Measurements from ENCODE around the gene MAU2.
"Not testable (repeated sequence)": the region's sequence is repeated elsewhere in the genome, so short reads cannot be mapped to it uniquely, and the experiment has no call there.

MAU2 gene

DNA sequence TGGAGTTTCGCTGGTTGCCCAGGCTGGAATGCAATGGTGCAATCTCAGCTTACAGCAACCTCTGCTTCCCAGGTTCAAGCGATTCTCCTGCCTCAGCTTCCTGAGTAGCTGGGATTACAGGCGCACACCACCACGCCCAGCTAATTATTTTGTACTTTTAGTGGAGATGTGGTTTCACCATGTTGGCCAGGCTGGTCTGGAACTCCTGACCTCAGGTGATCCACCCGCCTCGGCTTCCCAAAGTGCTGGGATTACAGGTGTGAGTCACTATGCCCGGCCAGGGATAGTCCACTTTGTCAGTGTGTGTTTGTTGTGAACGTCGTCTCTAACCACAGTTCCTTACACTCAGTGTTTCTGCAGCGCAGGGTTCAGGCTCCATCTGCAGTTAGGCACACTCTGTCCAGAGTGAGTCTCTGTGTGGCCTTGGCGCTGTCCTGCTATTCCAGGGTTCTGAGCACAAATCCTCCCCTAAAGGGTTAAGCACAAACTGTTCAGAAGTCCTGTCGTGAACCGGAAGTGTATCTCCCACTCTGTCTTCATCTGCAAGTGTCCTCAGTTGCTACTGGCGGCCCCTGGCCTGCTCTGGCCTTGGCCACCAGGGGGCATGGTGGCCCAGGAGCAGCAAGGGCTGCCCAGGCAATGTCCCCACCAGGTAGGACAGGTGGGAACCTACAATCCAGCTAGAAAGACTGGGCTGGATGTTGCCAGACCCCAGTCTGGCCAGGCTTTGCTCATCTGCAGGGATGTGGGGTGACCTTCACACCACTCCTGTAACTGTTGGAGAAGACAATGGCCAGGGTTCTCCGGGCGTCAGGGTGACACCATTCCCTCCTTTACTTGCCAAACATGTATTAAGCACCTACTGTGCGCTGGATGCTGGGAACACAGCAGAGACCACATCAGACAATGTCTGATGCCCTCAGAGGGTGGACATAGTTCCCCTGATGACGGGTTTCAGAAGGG is 46.1 kb downstream of the MAU2 start:
- Histone ChIP-seq H3K27ac (ENCODE audit: low read depth, low read length) (no peak overlapping the region), H3K4me3 (ENCODE audit: low read length) (no peak overlapping the region)

DNA sequence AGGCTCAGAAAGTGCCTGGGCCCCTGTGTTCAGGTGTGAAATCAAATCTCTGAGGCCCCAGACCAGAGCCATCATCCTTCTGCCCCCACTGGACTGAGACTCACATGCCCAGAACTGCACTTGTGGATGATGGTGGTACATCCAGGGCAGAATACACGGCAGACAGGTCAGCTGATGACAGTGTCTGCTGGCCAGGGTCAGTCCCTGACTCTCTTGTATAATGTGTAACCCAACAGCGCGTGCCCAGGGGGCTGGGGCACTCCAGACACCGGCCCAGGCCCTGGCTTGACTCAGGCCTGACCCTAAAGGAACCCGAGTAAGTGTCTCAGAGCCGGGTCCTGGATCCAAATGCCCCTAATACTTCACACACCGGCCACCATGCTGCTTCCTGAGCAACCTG is 47.5 kb downstream of the MAU2 start:
- no peak overlapping the region for H3K4me3 ChIP-seq (ENCODE audit: low read length)
- H3K27me3 ChIP-seq (ENCODE audit: insufficient read depth, low read length) = no peaks in the 10 kb centered on the region
- 95% methylated on average over 7 of the region's 7 CpGs for WGBS
- no peak overlapping the region for H3K27ac ChIP-seq (ENCODE audit: low read depth, low read length)
- H3K9ac ChIP-seq (ENCODE audit: low read depth, low read length) = no peak overlapping the region
- H3K36me3 ChIP-seq (ENCODE audit: insufficient read depth, low read length) = no peaks in the 10 kb centered on the region
- no peaks in the 10 kb centered on the region for H3K9me3 ChIP-seq (ENCODE audit: insufficient read depth, low read depth, low read length)
- peaks cover 7% of the 10 kb centered on the region; the same call in 1 of the 2 replicates for H3K4me1 ChIP-seq (ENCODE audit: insufficient read depth, low read length)

More for the DNA sequence above, 46.1 kb downstream of the MAU2 start:
- H3K36me3 ChIP-seq (ENCODE audit: insufficient read depth, low read length) = no peaks in the 10 kb centered on the region
- no peak overlapping the region for H3K9ac ChIP-seq (ENCODE audit: low read depth, low read length)
- H3K9me3 ChIP-seq (ENCODE audit: insufficient read depth, low read depth, low read length) = no peaks in the 10 kb centered on the region
- peaks cover 7% of the 10 kb centered on the region; the same call in 1 of the 2 replicates for H3K4me1 ChIP-seq (ENCODE audit: insufficient read depth, low read length)
- no peaks in the 10 kb centered on the region for H3K27me3 ChIP-seq (ENCODE audit: insufficient read depth, low read length)
- 62% methylated on average over 18 of the region's 18 CpGs for WGBS

DNA sequence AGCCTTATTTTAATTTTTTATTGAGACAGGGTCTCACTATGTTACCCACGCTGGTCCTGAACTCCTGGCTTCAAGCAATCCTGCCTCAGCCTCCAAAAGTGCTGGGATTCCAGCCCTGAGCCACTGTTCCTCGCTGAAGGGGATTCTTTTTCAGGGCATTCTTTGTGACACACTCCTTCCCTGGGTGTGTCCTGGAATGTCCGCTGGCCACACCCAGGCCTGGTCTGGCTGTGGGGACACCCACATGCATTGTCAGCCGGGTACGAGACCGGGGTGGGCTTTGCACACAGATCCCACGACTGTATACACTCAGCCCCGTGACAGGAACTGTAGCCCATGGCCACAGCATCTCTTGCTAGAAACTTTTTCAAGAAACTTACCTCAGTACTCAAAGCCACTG is 50.4 kb downstream of the MAU2 start:
- no peak overlapping the region for H3K9ac ChIP-seq (ENCODE audit: low read depth, low read length)
- no peaks in the 10 kb centered on the region for H3K27me3 ChIP-seq (ENCODE audit: insufficient read depth, low read length)
- H3K4me1 ChIP-seq (ENCODE audit: insufficient read depth, low read length) = peaks cover 3% of the 10 kb centered on the region; the same call in 1 of the 2 replicates
- H3K9me3 ChIP-seq (ENCODE audit: insufficient read depth, low read depth, low read length) = no peaks in the 10 kb centered on the region
- no peaks in the 10 kb centered on the region for H3K36me3 ChIP-seq (ENCODE audit: insufficient read depth, low read length)
- H3K27ac ChIP-seq (ENCODE audit: low read depth, low read length) = no peak overlapping the region
- WGBS = 90% methylated on average over 8 of the region's 8 CpGs
- no peak overlapping the region for H3K4me3 ChIP-seq (ENCODE audit: low read length)

DNA sequence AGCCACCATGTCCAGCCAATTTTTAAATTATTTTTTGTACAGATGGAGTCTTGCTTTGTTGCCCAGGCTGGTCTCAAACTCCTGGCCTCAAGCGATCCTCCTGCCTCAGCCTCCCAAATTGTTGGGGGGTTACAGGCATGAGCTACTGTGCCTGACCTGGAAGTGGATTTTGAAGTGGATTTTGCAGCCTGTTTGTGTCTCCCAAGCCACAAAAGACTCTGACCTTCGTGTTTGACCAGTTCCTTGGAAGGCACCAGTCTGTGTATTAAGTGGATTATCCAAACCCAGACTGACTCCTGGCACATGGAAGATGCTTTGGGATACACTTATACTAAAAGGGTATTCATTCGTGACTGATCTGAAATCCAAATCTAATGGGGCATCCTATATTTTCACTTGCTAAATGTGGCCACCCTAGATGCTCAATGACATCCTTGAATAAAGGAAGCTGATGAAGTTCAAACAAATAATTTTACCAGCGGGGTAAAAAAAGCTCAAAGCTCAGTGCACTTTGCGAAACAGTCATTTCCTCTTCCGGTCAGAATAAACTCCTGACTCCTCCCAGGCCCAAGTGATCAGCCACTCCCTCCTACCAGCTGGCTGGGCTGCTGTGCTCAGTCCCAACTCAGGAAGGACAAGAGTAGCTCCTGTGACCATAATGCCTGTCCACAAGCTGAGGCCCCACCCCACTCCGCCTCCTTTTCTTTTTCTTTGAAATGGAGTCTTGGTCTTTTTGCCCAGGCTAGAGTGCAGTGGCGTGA is 52.2 kb downstream of the MAU2 start:
- Histone ChIP-seq H3K9ac (ENCODE audit: low read depth, low read length) (no peak overlapping the region), H3K36me3 (ENCODE audit: insufficient read depth, low read length) (no peaks in the 10 kb centered on the region), H3K27me3 (ENCODE audit: insufficient read depth, low read length) (no peaks in the 10 kb centered on the region), H3K27ac (ENCODE audit: low read depth, low read length) (no peak overlapping the region), H3K4me1 (ENCODE audit: insufficient read depth, low read length) (peaks cover 5% of the 10 kb centered on the region), H3K4me3 (ENCODE audit: low read length) (no peak overlapping the region), H3K9me3 (ENCODE audit: insufficient read depth, low read depth, low read length) (no peaks in the 10 kb centered on the region)
- WGBS = 88% methylated on average over 8 of the region's 8 CpGs

DNA sequence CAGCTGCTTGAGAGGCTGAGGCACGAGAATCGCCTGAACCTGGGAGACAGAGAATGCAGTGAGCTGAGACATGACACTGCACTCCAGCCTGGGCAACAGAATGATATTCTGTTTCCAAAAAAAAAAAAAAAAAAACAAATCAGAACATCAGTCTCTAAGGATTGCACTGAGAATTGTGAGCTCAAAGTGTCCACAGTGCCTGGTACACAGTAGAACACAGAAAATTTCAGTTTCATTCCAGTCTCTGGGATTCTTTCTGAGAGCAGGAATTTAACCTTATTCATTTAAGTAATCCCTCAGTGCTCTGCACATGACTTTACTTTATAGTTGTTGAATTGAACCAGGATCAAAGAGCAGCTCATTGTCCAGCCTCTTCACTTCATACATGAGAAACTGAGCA is 58.9 kb downstream of the MAU2 start:
- H3K9me3 ChIP-seq (ENCODE audit: insufficient read depth, low read depth, low read length) = no peaks in the 10 kb centered on the region
- peaks cover 9% of the 10 kb centered on the region for H3K4me1 ChIP-seq (ENCODE audit: insufficient read depth, low read length)
- H3K4me3 ChIP-seq (ENCODE audit: low read length) = no peak overlapping the region
- 95% methylated on average over 2 of the region's 2 CpGs for WGBS
- H3K9ac ChIP-seq (ENCODE audit: low read depth, low read length) = no peak overlapping the region
- H3K36me3 ChIP-seq (ENCODE audit: insufficient read depth, low read length) = no peaks in the 10 kb centered on the region
- no peak overlapping the region for H3K27ac ChIP-seq (ENCODE audit: low read depth, low read length)
- peaks cover 2% of the 10 kb centered on the region; the same call in 1 of the 2 replicates for H3K27me3 ChIP-seq (ENCODE audit: insufficient read depth, low read length)

DNA sequence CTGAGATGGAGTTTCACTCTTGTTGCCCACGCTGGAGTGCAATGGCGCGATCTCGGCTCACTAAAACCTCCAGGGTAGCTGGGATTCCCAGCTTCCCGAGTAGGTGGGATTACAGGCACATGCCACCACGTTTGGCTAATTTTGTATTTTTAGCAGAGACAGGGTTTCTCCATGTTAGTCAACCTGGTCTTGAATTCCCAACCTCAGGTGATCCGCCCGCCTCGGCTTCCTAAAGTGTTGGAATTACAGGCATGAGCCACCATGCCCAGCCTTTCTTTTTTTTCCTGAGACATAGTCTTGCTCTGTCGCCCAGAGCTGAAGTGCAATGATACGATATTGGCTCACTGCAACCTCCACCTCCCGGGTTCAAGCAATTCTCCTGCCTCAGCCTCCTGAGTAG is 59.7 kb downstream of the MAU2 start:
- H3K27ac ChIP-seq (ENCODE audit: low read depth, low read length); H3K36me3 ChIP-seq (ENCODE audit: insufficient read depth, low read length); H3K9me3 ChIP-seq (ENCODE audit: insufficient read depth, low read depth, low read length); H3K27me3 ChIP-seq (ENCODE audit: insufficient read depth, low read length); H3K4me3 ChIP-seq (ENCODE audit: low read length); H3K9ac ChIP-seq (ENCODE audit: low read depth, low read length): not testable (repeated sequence)
- WGBS = 92% methylated on average over 12 of the region's 12 CpGs
- peaks cover 11% of the 10 kb centered on the region for H3K4me1 ChIP-seq (ENCODE audit: insufficient read depth, low read length)

DNA sequence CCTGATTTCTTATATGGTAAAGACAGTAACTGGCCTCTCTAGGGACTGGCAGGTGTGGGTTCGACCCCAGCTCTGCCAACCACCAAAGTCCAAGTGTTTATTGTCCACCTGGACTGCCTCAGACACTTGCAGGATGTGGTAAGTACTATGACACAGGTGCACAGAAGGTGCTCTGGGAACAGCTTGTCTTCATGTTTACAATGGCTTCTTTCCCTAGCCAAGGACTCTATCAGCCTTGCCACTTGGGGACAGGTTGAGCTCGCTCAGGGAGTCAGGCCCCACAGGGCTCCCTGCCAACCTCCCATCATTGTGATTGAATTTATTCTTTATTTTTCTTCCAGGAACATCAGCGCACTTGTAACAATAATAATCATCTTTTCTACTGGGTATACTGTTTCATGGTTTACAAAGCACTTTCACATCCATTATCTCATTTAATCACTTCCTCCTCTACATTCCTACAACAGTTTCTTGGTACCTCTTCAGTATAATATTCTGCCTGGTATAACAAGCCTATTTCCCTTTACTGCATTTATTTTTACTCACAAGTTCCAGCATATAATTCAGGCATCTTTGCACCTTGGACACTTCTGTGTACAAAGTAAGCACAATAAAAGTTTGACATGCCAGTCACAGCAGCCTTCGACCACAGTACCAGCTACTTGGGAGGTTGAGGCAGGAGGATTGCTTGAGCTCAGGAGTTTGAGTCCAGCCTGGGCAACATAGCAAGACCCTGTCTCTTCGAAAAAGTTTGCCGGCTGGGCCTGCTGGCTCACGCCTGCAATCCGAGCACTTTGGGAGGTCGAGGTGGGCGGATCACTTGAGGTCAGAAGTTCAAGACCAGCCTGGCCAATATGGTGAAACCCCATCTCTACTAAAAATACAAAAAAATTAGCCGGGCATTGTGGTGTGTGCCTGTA is 60.6 kb downstream of the MAU2 start:
- H3K9me3 ChIP-seq (ENCODE audit: insufficient read depth, low read depth, low read length) = no peaks in the 10 kb centered on the region
- WGBS = 90% methylated on average over 10 of the region's 11 CpGs
- peaks cover 11% of the 10 kb centered on the region for H3K4me1 ChIP-seq (ENCODE audit: insufficient read depth, low read length)

DNA sequence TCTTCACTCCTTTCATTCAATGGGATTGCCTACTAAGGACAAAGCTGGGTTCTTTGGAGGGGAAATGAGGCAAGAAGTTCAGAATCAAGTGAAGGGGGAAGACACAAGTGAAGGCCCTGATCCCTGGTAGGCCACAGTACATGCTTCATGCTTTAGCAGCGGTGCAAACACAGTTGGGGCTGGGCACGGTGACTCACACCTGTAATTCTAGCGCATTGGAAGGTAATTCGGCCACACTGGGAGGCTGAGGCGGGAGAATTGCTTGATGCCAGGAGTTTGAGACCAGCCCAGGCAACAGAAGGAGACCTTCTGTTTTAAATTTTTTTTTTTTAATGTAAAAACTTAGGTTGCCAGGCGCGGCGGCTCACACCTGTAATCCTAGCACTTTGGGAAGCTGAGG is 61.5 kb downstream of the MAU2 start:
- Histone ChIP-seq H3K27ac (ENCODE audit: low read depth, low read length) (no peak overlapping the region), H3K36me3 (ENCODE audit: insufficient read depth, low read length) (no peaks in the 10 kb centered on the region), H3K9ac (ENCODE audit: low read depth, low read length) (no peak overlapping the region), H3K4me1 (ENCODE audit: insufficient read depth, low read length) (peaks cover 15% of the 10 kb centered on the region), H3K4me3 (ENCODE audit: low read length) (no peak overlapping the region), H3K27me3 (ENCODE audit: insufficient read depth, low read length) (peaks cover 3% of the 10 kb centered on the region; the same call in 1 of the 2 replicates), H3K9me3 (ENCODE audit: insufficient read depth, low read depth, low read length) (no peaks in the 10 kb centered on the region)
- WGBS = 95% methylated on average over 8 of the region's 8 CpGs

More for the DNA sequence above, 60.6 kb downstream of the MAU2 start:
- Histone ChIP-seq H3K27me3 (ENCODE audit: insufficient read depth, low read length) (peaks cover 3% of the 10 kb centered on the region; the same call in 1 of the 2 replicates), H3K36me3 (ENCODE audit: insufficient read depth, low read length) (no peaks in the 10 kb centered on the region), H3K4me3 (ENCODE audit: low read length) (no peak overlapping the region), H3K9ac (ENCODE audit: low read depth, low read length) (no peak overlapping the region), H3K27ac (ENCODE audit: low read depth, low read length) (no peak overlapping the region)

DNA sequence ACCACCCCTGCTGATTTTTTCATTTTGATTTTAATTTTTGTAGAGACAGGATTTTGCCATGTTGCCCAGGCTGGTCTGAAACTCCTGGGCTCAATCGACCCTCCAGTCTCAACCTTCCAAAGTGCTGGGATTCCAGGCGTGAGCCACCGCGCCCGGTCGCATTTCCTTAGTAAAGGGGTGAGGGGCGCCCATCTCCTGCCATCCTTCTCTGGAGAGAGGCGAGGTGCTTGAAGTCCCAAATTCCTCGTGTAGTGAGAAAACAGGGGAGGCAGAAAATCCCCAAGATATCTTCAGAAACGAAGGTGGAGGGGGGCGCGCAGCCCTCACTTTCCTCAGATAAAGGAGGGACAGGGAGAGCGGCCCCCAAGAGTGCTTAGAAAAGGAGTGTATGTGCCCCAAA is 63.9 kb downstream of the MAU2 start:
- H3K9me3 ChIP-seq (ENCODE audit: insufficient read depth, low read depth, low read length) = no peaks in the 10 kb centered on the region
- peak overlapping the region; percentile 82 for H3K9ac ChIP-seq (ENCODE audit: low read depth, low read length)
- peak overlapping the region; percentile 75; the same call in 1 of the 2 replicates for H3K27ac ChIP-seq (ENCODE audit: low read depth, low read length)
- H3K36me3 ChIP-seq (ENCODE audit: insufficient read depth, low read length) = no peaks in the 10 kb centered on the region
- H3K27me3 ChIP-seq (ENCODE audit: insufficient read depth, low read length) = peaks cover 3% of the 10 kb centered on the region; the same call in 1 of the 2 replicates
- peak overlapping the region; percentile 53 for H3K4me3 ChIP-seq (ENCODE audit: low read length)
- 89% methylated on average over 13 of the region's 13 CpGs for WGBS
- H3K4me1 ChIP-seq (ENCODE audit: insufficient read depth, low read length) = peaks cover 16% of the 10 kb centered on the region; the same call in 1 of the 2 replicates

DNA sequence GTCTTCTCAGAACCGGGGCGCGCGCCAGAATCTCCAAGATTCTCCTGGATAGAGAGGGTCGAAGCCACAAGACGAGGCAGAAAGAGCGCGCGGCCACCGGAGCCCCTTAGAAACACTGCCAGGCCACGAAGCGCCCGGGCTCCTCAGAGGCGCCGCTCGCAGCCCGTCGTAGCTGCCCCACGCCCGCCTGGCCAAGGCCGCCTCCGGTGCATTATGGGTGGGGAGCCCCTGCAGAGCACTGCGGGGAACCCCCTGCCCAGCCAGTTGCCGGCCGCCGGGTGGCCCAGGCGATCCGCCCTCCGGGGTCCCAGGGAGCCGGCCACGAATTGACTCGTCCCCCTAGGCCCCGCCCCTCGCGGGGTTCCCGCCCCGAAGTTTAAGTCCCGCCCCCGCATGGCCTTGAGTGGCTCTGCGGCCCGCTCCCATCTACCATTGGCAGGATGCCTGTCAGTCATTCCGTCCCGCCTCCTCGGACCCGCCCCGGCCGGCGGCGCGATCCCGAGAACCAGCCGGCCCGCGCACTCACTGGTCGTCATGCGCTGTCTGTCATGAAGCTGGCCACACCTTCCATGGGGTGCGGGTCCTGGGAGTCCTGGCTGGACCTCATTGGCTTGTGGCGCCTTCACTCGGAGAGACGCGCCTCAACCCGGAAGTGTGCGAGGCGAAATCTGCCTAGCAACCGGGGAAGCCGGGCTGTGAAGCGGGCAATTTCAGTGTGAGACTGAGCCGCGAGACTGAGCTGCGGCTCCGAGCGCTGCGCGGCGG is 64.7 kb downstream of the MAU2 start:
- peak overlapping the region; percentile 67 for H3K4me3 ChIP-seq (ENCODE audit: low read length)
- H3K4me1 ChIP-seq (ENCODE audit: insufficient read depth, low read length) = peaks cover 16% of the 10 kb centered on the region; the same call in 1 of the 2 replicates
- peak overlapping the region; percentile 89 for H3K9ac ChIP-seq (ENCODE audit: low read depth, low read length)
- peak overlapping the region; percentile 93 for H3K27ac ChIP-seq (ENCODE audit: low read depth, low read length)
- WGBS = 1% methylated on average over 75 of the region's 75 CpGs
- peaks cover 3% of the 10 kb centered on the region; the same call in 1 of the 2 replicates for H3K27me3 ChIP-seq (ENCODE audit: insufficient read depth, low read length)
- H3K9me3 ChIP-seq (ENCODE audit: insufficient read depth, low read depth, low read length) = no peaks in the 10 kb centered on the region
- H3K36me3 ChIP-seq (ENCODE audit: insufficient read depth, low read length) = no peaks in the 10 kb centered on the region

Data from HUES64 (cell line).